Psoas muscle (tissue), 8 donors: ENCODE results near the gene MAP3K4. TPM values are rescaled to one million over a fixed set of nuclear protein-coding genes. Genes with fewer than 3 reads are reported as not detected.

Source experiments
- ATAC-seq, 4 donors: fragments of 200-7000 bp; cut with Tn5 transposase; one replicate each; pipeline ENCODE4 v1.9.1; 2020; ENCODE audit warnings: moderate library complexity in 3 of 4, mild to moderate bottlenecking in 2 of 4
- DNase-seq, 2 donors: peaks; one replicate each; pipeline ENCODE4 v3.0.0-alpha.2; 2020
- H3K27ac ChIP-seq: fragments of 200-600 bp; one replicate; pipeline ENCODE4 v1.8.0; 2022
- H3K27me3 ChIP-seq, 3 donors: fragments of 200-600 bp in 1 of 3; one replicate each; pipeline versions ENCODE4 v1.6.1 to v1.8.0; 2013 to 2022; ENCODE audit warnings: low read length in 2 of 3, mild to moderate bottlenecking in 2 of 3, moderate library complexity in 1 of 3; ENCODE audit not compliant: insufficient read depth in 3 of 3
- H3K36me3 ChIP-seq, 2 donors: fragments of 200-600 bp in 1 of 2; one replicate each; pipeline versions ENCODE4 v1.6.1 to v1.8.0; 2013 to 2022; ENCODE audit warnings: low read depth in 1 of 2, mild to moderate bottlenecking in 1 of 2, moderate library complexity in 1 of 2; ENCODE audit not compliant: insufficient read depth in 1 of 2
- H3K4me1 ChIP-seq: fragments of 200-600 bp; one replicate; pipeline ENCODE4 v1.8.0; 2022
- H3K4me3 ChIP-seq: fragments of 200-600 bp; one replicate; pipeline ENCODE4 v1.8.0; 2022; ENCODE audit warnings: mild to moderate bottlenecking
- H3K9me3 ChIP-seq: fragments of 200-600 bp; one replicate; pipeline ENCODE4 v1.8.0; 2022
- CTCF ChIP-seq: fragments of 200-600 bp; IDR thresholded peaks from one replicate; pipeline ENCODE4 v1.8.0; 2022; ENCODE audit warnings: antibody characterized with exemption
- WGBS, 3 donors: extraction: QIAGEN DNeasy Blood & Tissue Kit; methylation state at CpG; one replicate each; pipeline versions ENCODE4 v1.1.6 to v1.1.7; 2013; 5-methylcytosine and 5-hydroxymethylcytosine counted together
- intact Hi-C, 2 donors: fragments of 100-400 bp; cut with DNase I; formaldehyde crosslinking; loops; one replicate each; pipeline versions ENCODE4 v1.11.0 to v1.14.2; 2022
- polyA plus RNA-seq, 3 donors: library from polyadenylated mRNA; stranded (reverse); fragments of 200-250 nt; gene quantifications; one replicate each; pipeline ENCODE4 v1.2.3, GENCODE V29; 2013
- total RNA-seq, 4 donors: library from RNA; stranded (reverse); fragmentation: NEBNext Ultra II Directional in 2 of 4; extraction: Animal tissue kit (Norgen Biotek cat#: 25700) in 2 of 4; gene quantifications; one replicate each; pipeline versions ENCODE4 v1.2.1 to v1.2.4, GENCODE V29; 2021 to 2023
- donor health status: healthy with polysubstance abuse.
- donor health status: DM: no; HTN: no; CAD: no; lungs with moderate emphysema.
- donor health status: Bipolar disorder and iron deficiency.
- donor health status: healthy.
- donor health status: DM: yes; HTN: yes; CAD: no.
- donor health status: DM: no; HTN: no; CAD: no.
- donor health status: DM: no; HTN: no; CAD: no.
- donor health status: DM: yes; HTN: yes; CAD: no.

MAP3K4 gene
- total and polyA plus RNA-seq, 7 donors = 13.5 to 45.8 (median 19.4) TPM

- intact Hi-C loops = no loop called here
- Histone ChIP-seq H3K4me3 (no peak overlapping the region), H3K27me3 (no peaks in the 10 kb centered on the region), H3K36me3 (no peaks in the 10 kb centered on the region), H3K4me1 (no peaks in the 10 kb centered on the region), H3K9me3 (no peaks in the 10 kb centered on the region), H3K27ac (no peak overlapping the region)
- TF ChIP-seq CTCF = no peak
- DNase-seq = no peak
- no peak for ATAC-seq
Observed at GRCh38 chr6:161021543-161021942, 30.0 kb downstream of the MAP3K4 start.

- no peaks in the 10 kb centered on the region for H3K4me1 ChIP-seq
- H3K9me3 ChIP-seq = no peaks in the 10 kb centered on the region
- intact Hi-C loops = no loop called here
- no peaks in the 10 kb centered on the region for H3K36me3 ChIP-seq
- 86 to 88% (median 87%) methylated on average over 8 of the region's 8 CpGs for WGBS, 3 donors
- no peak overlapping the region for H3K27ac ChIP-seq
- no peak for TF ChIP-seq CTCF
- DNase-seq (no peak), ATAC-seq (no peak)
- H3K27me3 ChIP-seq = no peaks in the 10 kb centered on the region
- no peak overlapping the region for H3K4me3 ChIP-seq
Observed at GRCh38 chr6:161021998-161022743, 30.6 kb downstream of the MAP3K4 start.

- Histone ChIP-seq H3K27me3 (no peaks in the 10 kb centered on the region), H3K4me3 (no peak overlapping the region), H3K9me3 (no peaks in the 10 kb centered on the region), H3K4me1 (peaks cover 1% of the 10 kb centered on the region), H3K36me3 (no peaks in the 10 kb centered on the region), H3K27ac (no peak overlapping the region)
- intact Hi-C loops = no loop called here
- 82 to 87% (median 85%) methylated on average over 2 of the region's 2 CpGs for WGBS, 3 donors
- ATAC-seq (no peak), DNase-seq (no peak)
- no peak for TF ChIP-seq CTCF
Observed at GRCh38 chr6:161023316-161023715, 31.7 kb downstream of the MAP3K4 start.

- Histone ChIP-seq H3K9me3 (no peaks in the 10 kb centered on the region), H3K27me3 (no peaks in the 10 kb centered on the region), H3K27ac (no peak overlapping the region), H3K4me3 (no peak overlapping the region), H3K36me3 (no peaks in the 10 kb centered on the region), H3K4me1 (peaks cover 13% of the 10 kb centered on the region)
- ATAC-seq = no peak
- no peak for DNase-seq
- no peak for TF ChIP-seq CTCF
- intact Hi-C loops = no loop called here
- WGBS, 3 donors = 89 to 92% (median 91%) methylated on average over 8 of the region's 8 CpGs
Observed at GRCh38 chr6:161024364-161024920, 32.9 kb downstream of the MAP3K4 start.

- no peak overlapping the region for H3K27ac ChIP-seq
- no peaks in the 10 kb centered on the region for H3K27me3 ChIP-seq
- WGBS, 3 donors = 90 to 97% (median 94%) methylated on average over 3 of the region's 3 CpGs
- ATAC-seq = no peak
- TF ChIP-seq CTCF = no peak
- peaks cover 21% of the 10 kb centered on the region for H3K4me1 ChIP-seq
- H3K4me3 ChIP-seq = no peak overlapping the region
- intact Hi-C loops = no loop called here
- no peak for DNase-seq
- no peaks in the 10 kb centered on the region for H3K36me3 ChIP-seq
- H3K9me3 ChIP-seq = no peaks in the 10 kb centered on the region
Observed at GRCh38 chr6:161027385-161027784, 35.8 kb downstream of the MAP3K4 start.
